GM19372 (cell line): ENCODE measurements around the gene AUTS2.

ENCODE experiments used
- ATAC-seq: cut with Tn5 transposase; IDR thresholded peaks from one replicate; pipeline ENCODE4 v1.9.1; 2021; ENCODE audit warnings: mild to moderate bottlenecking, low read depth, moderate library complexity; ENCODE audit not compliant: unreplicated experiment

The AUTS2 gene

DNA sequence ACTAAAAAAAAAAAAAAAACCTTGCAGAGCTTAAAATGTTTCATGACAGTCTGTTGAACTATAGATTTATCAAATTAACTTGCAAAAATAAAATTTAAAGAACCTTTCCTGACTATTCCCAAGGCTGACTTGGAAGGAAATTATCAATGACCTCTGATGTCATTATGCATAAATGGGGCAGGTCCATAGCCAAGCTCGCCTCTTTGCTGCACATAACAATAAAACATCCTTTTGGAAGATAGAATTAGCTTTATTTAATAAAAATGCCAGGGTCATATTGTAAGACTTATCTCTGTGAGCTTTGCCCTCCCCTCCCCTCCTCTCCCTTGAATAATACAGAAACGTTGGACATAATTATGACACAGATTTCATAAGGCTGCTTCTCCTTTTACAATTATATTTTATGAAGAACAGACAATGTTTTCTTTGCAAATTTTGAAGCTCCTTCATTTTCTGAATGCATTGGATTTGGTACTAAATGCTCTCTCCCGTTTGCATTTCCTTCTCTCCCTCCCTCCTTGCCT is 444.8 kb downstream of the AUTS2 start:
- no peak for ATAC-seq

DNA sequence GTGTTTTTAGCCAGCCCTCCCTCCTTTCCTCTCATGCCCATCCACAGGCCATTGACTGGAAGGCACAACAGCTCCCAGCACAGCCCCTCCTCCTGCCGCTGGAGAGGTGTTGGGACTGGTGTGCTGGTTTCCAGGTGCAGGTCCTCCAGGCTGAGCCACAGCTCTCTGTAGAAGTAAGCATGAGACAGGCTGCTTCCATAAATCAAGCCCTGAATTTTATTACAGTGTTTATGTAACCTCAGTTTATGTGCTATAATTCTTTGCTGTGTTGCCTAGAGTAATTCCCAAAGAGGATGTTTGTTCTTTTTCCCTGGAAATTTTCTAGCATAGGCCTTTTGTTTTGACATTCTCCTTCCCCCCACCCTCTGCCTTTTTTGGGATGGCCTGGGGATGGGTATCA is 445.8 kb downstream of the AUTS2 start:
- ATAC-seq: no peak

DNA sequence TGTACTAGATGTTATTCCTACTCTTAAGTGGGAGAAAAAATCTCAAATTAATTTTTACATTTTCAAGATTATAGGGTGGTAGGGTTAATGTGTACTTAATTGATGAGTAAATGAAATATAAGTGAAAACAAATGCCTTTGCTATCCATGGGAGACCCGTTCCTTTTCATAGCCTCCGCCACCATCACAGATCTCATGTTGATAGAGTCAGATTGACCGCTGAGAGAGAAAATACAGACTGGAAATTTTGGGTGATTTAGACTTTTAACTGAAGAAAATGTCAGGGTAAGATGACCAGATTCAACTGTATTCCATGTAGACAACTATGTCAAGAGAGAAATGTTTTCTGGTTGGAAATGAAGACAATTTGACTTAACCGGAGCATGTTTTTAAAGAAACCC is 446.2 kb downstream of the AUTS2 start:
- ATAC-seq: no peak

DNA sequence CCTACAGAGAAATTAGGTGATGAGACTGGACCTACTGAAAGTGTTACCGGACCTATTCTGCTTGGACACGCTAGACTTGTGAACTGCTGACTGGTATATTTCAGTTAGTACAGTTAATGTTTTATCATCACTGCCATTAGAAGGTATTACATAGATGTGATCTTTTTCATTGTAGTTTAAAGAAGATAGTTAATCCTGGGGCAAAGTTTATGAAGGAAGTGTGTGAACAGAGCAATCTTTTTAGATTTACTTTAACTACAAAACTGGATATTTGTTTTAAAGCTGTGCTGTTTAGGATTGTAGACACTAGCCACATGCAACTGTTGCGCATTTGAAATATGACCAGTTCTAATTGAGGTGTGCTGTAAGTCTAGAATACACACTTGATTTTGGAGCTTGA is 446.7 kb downstream of the AUTS2 start:
- no peak for ATAC-seq

DNA sequence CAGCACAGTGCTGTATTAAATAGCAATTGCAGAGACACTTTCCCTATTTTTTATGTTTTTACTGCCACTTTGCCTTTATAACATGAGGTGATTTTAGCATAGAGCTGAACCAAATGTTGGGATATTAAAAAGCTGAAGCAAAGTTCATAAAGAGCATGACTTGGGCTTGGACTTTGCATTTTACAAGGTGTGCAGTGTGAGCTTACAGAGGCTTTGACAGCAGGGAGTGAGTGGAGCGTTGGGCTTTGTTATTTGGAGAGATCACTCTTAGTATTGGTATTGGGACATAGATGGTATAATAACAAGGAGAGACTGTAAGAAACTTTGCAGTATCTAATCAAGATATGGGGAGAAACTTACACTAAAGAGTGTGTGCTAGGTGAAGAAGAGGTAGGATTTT is 449.1 kb downstream of the AUTS2 start:
- ATAC-seq: no peak

GRCh38 chr7:70047891-70048448 is 449.7 kb downstream of the AUTS2 start:
- ATAC-seq: no peak

DNA sequence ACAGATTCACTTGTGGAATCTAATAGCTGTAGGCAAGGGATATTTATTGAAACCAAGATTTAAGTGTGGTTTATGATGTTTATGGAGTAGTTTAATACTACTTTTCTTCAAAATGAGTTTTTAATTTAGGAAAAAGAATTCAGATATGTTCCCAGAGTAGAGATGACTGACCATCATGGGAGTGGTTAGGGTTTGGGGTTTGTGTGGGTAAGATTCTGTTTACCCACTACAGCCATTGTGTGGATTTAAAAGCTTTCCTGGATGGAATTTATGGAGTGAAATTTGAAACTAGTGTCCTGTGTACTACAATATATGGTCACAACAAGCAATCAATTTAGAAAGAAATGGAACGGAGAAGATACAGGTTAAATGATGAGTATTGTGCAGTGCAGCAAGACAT is 453.5 kb downstream of the AUTS2 start:
- no peak for ATAC-seq

DNA sequence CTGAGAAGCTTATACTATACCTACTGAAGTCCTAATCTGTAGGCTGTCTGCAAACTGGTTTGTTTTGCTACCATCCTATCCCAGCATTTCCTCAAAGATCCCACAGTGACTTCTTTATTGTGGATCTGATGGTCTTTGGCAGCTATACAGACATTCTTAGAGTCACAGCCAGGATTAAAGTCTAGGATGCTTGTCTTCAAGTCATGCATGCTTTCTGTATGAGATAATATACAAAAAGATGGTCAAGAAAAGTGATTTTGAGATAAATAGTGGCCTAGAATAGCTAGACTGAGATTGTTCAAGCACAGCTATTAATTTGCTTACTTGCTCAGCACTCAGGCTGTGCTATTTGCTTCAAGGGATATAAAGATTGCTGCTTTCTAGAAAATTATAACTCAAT is 454.4 kb downstream of the AUTS2 start:
- no peak for ATAC-seq

GRCh38 chr7:70053421-70053820 is 455.1 kb downstream of the AUTS2 start:
- no peak for ATAC-seq

- no peak for ATAC-seq
Observed at GRCh38 chr7:70053989-70054388, 455.7 kb downstream of the AUTS2 start.

GRCh38 chr7:70056363-70056762 is 458.1 kb downstream of the AUTS2 start:
- ATAC-seq: no peak

GRCh38 chr7:70060298-70061068 is 462.2 kb downstream of the AUTS2 start:
- no peak for ATAC-seq

- ATAC-seq: no peak
Observed at GRCh38 chr7:70063371-70063770, 465.1 kb downstream of the AUTS2 start.

GRCh38 chr7:70063927-70064326 is 465.7 kb downstream of the AUTS2 start:
- no peak for ATAC-seq

DNA sequence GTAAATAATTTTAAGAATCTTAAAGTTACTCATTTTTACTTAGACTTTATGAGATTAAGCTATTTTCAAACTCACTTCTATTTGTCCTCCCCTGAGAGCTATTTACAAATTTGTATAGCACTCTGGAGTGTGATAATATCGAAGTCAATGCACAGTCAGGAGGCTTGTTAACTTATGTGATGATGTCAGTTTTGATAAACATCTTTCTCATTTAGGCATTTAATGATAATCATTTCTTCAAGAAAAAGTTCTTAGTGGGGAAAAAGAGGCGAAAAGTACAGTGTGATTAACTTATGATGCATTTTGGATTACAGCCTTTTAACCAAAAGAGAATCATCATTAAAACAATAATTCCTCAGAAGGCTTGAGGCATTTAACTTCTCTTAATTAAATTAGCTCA is 468.6 kb downstream of the AUTS2 start:
- ATAC-seq: no peak

GRCh38 chr7:70068531-70068930 is 470.3 kb downstream of the AUTS2 start:
- ATAC-seq: no peak

DNA sequence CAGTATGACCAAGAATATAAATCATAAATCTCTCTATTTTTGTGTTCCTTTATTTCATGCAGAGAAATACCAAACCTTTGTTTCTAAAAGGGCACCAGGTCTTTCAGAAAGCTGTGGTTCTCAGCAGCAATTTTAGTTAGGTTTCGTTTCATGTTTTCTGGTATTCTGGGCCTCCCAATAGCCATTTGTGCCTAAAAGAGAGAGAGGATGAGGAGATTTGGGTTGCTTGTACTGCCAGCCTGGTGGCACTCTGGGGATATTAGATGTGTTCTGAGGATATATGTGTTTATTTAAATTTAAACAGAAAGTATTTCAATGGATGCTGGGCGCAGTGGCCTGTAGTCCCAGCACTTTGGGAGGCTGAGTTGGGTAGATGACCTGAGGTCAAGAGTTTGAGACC is 471.7 kb downstream of the AUTS2 start:
- ATAC-seq: no peak

DNA sequence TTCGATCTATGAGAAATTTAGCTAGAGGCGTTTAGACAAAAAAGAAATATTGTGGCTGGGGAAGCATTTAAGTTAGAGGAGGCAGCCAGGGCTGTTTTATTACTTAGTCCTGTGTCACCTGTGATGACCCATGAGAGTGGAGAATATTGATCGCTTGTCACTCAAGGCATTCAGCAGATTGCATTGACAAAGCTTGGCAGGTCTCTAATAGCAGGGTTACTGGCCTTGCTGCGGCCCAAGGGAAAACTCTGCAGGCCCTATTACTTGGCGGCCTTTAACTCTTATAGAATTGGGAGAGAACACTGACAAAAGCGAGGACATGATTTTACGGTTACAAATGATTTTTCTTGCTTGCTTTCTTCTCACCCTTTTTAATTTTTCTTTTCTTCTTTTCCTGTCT is 473.5 kb downstream of the AUTS2 start:
- ATAC-seq: no peak

- ATAC-seq: no peak
Observed at GRCh38 chr7:70072220-70072619, 473.9 kb downstream of the AUTS2 start.

DNA sequence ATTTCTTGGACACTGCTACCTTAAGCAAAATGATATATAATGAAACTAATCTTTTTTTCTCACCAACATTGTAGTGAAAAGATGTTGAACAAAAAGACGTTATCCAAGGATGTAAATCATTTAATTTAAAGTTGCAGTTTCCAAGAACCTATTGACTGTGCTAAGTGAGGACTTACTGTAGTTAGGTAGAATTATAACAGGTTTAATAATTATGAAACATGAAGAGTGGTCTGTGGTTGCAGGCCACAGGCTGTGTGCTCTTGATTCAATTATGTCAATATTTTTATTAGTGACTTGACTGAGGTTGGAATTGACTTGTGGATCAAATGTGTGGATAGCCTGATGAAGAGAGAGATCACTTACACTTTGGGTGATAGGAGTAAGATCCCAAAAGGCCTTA is 478.1 kb downstream of the AUTS2 start:
- ATAC-seq: no peak

GRCh38 chr7:70082099-70082611 is 483.9 kb downstream of the AUTS2 start:
- no peak for ATAC-seq

- no peak for ATAC-seq
Observed at GRCh38 chr7:70091362-70091761, 493.1 kb downstream of the AUTS2 start.
